Fibroblast of pulmonary artery (primary cell): ENCODE measurements around the gene SLC25A47.
"Not testable (repeated sequence)": the region's sequence is repeated elsewhere in the genome, so short reads cannot be mapped to it uniquely, and the experiment has no call there.

Experiments used
- DNase-seq: peaks from one replicate; pipeline ENCODE4 v3.0.0-alpha.2; 2010; ENCODE audit warnings: low read depth
- H3K4me3 ChIP-seq: replicated peaks from 2 replicates; pipeline ENCODE4 v1.5.1; 2011; ENCODE audit warnings: low read depth, mild to moderate bottlenecking, control low read depth, low read length, moderate library complexity
- CTCF ChIP-seq: IDR thresholded peaks from 2 replicates; pipeline ENCODE4 v1.5.1; 2011; ENCODE audit warnings: mild to moderate bottlenecking, control low read depth, low read length, inconsistent platforms; ENCODE audit errors: missing control alignments

The SLC25A47 gene

GRCh38 chr14:100294963-100295330 is 28.2 kb upstream of the SLC25A47 start:
- no peak for TF ChIP-seq CTCF
- no peak for DNase-seq
- H3K4me3 ChIP-seq, result no peak overlapping the region

- no peak overlapping the region for H3K4me3 ChIP-seq
- no peak for DNase-seq
- TF ChIP-seq CTCF, result no peak
Measured at GRCh38 chr14:100295376-100296105, 27.6 kb upstream of the SLC25A47 start.

- TF ChIP-seq CTCF, result no peak
Measured at GRCh38 chr14:100296106-100296651, 27.0 kb upstream of the SLC25A47 start.

GRCh38 chr14:100296729-100297128 is 26.4 kb upstream of the SLC25A47 start:
- not testable (repeated sequence) for H3K4me3 ChIP-seq, DNase-seq

More at GRCh38 chr14:100296106-100296651, 27.0 kb upstream of the SLC25A47 start:
- DNase-seq, result no peak
- no peak overlapping the region for H3K4me3 ChIP-seq

- no peak overlapping the region for H3K4me3 ChIP-seq
- no peak for TF ChIP-seq CTCF
- peak; percentile 76 for DNase-seq
Measured at GRCh38 chr14:100297320-100298300, 25.5 kb upstream of the SLC25A47 start.

GRCh38 chr14:100298551-100299237 is 24.4 kb upstream of the SLC25A47 start:
- H3K4me3 ChIP-seq, result no peak overlapping the region

More at GRCh38 chr14:100298551-100299237, 24.4 kb upstream of the SLC25A47 start:
- no peak for TF ChIP-seq CTCF
- DNase-seq, result no peak
